NK-92 (cell line): Measurements from ENCODE around the gene PTH2R.

ENCODE experiments used
- DNase-seq: peaks from one replicate; lab custom pipeline; 2025; ENCODE audit not compliant: unreplicated experiment; lab: John Stamatoyannopoulos, UW

PTH2R gene

DNA sequence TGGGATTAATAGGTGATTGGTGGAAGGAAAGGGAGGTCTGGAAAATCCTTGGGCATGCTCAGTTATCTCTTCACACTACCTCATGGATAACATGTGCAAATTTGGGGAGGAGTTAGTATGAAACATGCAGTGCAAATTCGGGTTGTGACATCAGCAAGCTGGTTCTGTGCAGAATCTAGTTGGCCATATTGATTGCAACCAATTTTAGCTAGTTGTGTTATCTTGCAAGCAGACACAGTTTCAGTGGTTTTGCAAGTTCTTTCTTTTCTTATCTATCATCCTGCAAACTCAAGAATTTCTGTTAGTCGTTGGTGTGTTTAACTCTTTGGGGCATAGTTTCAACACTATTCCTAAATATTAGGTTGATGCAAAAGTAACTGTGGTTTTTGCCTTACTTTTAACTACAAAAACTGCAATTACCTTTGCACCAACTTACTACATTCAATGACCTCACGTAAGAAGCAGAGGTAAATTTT, 135.4 kb downstream of the PTH2R start:
- DNase-seq = no peak

DNA sequence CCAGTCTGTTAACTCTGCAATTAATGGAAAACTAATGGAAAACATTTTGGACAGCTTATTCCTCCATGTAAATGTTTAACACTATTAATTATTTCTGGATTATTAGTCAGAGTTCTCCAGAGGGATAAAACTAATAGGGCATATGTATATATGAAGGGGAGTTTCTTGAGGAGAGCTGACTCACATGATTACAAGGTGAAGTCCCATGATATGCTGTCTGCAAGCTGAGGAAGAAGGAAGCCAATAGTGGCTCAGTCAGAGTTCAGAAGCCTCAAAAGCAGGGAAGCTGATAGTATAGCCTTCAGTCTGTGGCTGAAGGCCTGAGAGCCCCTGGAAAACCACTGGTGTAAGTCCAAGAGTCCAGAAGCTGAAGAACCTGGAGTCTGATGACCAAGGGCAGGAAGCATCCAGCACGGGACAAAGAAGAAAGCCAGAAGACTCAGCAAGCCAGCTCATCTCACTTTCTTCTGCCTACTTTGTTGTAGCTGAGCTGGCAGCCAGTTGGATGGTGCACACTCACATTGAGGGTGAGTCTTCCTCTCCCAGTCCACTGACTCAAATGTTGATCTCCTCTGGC, 136.0 kb downstream of the PTH2R start:
- no peak for DNase-seq
